ENCODE results near the gene LZIC. TPM values are rescaled to one million over a fixed set of nuclear protein-coding genes. Genes with fewer than 3 reads are reported as not detected.

The LZIC gene
- total and polyA plus RNA-seq, 2 of the 13 experiments (the other 11 are each of a cell fraction or from before 2014, with no cell fraction given): 25.2 to 71.8 TPM

GRCh38 chr1:9910423-9911178, 32.6 kb downstream of the LZIC start (continued):
- TF ChIP-seq CERS6 (CRISPR knock-in tag; IDR thresholded peaks at IDR 0.05) (no peak), ZZZ3 (CRISPR knock-in tag; IDR thresholded peaks at IDR 0.05; ENCODE audit: borderline replicate concordance) (no peak), KMT2B (CRISPR knock-in tag; IDR thresholded peaks at IDR 0.05) (no peak), ZNF331 (CRISPR knock-in tag; IDR thresholded peaks at IDR 0.05) (no peak), EEA1 (CRISPR knock-in tag; IDR thresholded peaks at IDR 0.05; ENCODE audit: borderline replicate concordance) (no peak), HOXA5 (CRISPR knock-in tag; IDR thresholded peaks at IDR 0.05) (peak; percentile 21; the same call in 1 of the 2 replicates), TBX2 (CRISPR knock-in tag; IDR thresholded peaks at IDR 0.05; ENCODE audit: borderline replicate concordance) (peak; percentile 56; the same call in 1 of the 2 replicates), HES4 (CRISPR knock-in tag; IDR thresholded peaks at IDR 0.05; ENCODE audit: borderline replicate concordance) (no peak), ZNF333 (CRISPR knock-in tag; IDR thresholded peaks at IDR 0.05; ENCODE audit: borderline replicate concordance) (no peak), CSRNP2 (CRISPR knock-in tag; conservative IDR thresholded peaks at IDR 0.05; ENCODE audit: low read depth) (no peak), ZNF619 (CRISPR knock-in tag; IDR thresholded peaks at IDR 0.05) (no peak), ZNF567 (CRISPR knock-in tag; IDR thresholded peaks at IDR 0.05; ENCODE audit: borderline replicate concordance) (no peak), CTCF (CRISPR knock-in tag; IDR thresholded peaks at IDR 0.05) (0 out of 2 replicates have a peak, but pooled peaks have one; percentile 13), ZMAT3 (CRISPR knock-in tag; conservative IDR thresholded peaks at IDR 0.05) (peak; percentile 58; the same call in 1 of the 2 replicates), ZBTB43 (CRISPR knock-in tag; conservative IDR thresholded peaks at IDR 0.05) (no peak; the same call in 1 of the 2 replicates), ZFP90 (CRISPR knock-in tag; IDR thresholded peaks at IDR 0.05; ENCODE audit: borderline replicate concordance) (no peak), ISX (CRISPR knock-in tag; conservative IDR thresholded peaks at IDR 0.05) (no peak), CCAR2 (optimal IDR thresholded peaks at IDR 0.05; ENCODE audit: low read depth, low read length) (no peak), SRY (CRISPR knock-in tag; IDR thresholded peaks at IDR 0.05) (no peak), ZNF451 (CRISPR knock-in tag; IDR thresholded peaks at IDR 0.05) (peak; percentile 80; the same call in 1 of the 2 replicates), DPF2 (CRISPR knock-in tag; IDR thresholded peaks at IDR 0.05; ENCODE audit: borderline replicate concordance, low read depth) (no peak), SP140L (CRISPR knock-in tag; IDR thresholded peaks at IDR 0.05; ENCODE audit: borderline replicate concordance) (no peak), ZFX (CRISPR knock-in tag; IDR thresholded peaks at IDR 0.05; ENCODE audit: low read depth) (peak; percentile 65), ZNF737 (CRISPR knock-in tag; IDR thresholded peaks at IDR 0.05; ENCODE audit: borderline replicate concordance) (no peak)
